ENCODE data around the gene GABRB1.
A peak's percentile ranks its signal among the peaks of the same experiment; 100 is the strongest.

The GABRB1 gene

DNA sequence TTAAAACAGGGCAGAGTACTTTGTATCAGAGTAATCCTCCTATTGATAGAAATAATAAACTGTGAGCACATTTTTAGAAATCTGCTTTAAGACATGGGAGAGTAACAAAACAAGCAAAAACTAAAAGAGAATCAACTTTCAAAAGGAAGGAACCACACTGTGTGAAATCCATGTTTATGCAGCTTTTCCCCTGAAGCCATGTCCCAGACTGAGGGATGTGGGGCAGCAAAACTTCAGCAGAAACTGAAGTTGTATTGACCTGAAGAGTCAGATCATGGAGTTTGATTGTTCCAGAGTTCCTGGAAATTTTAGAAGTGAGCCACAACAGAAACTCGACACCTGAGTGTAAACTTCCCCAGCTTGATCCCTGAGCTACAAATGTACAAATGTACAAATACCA lies 378.9 kb downstream of the GABRB1 start:
- DNase-seq = no peak

DNA sequence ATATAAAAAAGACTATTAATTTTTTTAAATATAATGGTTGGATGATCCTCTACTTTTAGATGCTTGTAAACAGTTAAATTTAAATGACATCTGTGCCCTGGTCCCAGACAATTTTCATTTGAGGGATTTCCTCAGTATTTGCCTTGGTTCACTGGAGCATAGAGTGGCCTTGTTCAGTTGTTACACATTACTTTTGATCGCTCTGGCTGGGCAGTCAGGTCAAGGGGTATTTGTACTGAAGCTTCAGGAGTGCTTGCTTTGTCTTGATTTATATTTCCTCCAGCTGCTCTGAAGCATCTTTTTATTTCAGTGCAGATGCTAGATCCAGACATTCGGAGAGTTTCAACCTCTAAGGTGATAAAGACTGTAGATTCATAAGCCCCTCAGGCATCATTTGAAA lies 382.2 kb downstream of the GABRB1 start:
- peak; percentile 53 for DNase-seq

DNA sequence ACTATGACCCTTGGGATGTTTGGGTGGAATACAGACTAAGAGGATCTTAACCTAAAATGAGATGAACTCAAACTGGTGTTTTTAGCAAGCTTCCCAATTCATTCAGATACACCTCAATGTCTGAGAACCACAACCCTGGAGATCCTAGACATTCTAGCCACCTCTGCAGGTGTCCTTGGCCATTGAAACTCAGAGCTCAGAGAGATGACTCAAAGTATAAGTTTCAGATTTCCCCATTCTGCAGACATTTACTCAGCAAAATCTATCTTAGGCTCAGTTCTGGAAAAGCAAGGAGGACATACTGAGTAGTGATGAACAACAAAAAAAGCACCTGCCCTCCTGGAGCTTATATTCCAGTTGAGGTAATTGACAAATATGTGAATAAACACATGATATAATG lies 384.4 kb downstream of the GABRB1 start:
- no peak for DNase-seq

DNA sequence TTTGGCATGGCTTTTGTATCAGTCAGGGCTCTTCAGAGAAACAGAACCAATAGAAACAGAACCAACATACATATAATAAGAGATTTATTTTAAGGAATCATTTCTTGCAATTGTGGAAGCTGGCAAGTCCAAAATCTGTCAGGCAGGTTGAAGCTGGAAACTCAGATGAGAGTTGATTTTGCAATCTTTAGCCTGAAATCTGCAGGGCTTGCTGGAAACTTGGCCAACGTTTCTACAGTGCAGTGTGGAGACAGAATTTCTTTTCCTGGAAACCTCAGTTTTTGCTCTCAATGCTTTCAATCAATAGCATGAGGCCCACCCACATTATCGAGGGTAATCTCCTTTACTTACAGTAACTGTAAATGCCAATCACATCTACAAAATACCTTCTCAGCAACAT lies 386.8 kb downstream of the GABRB1 start:
- no peak for DNase-seq

DNA sequence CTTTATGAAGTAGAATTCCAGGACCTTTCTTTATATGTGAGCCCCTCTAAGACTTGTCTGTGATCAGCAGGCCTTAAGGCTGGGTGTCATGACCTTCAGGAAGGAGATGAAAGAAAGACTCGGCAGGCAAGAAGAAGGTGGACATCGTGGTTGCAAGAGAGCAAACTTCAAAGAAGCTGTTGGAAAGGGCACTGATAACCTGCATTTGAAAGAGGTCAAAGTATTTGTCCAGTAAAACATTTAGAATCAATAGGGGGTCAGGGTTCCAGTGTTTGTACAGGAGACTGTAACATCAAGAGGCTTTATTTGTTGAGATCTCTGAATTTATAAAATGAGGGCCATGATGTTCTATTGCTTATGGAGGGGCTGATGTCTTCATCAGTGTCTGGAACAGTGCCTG lies 387.9 kb downstream of the GABRB1 start:
- DNase-seq = no peak

DNA sequence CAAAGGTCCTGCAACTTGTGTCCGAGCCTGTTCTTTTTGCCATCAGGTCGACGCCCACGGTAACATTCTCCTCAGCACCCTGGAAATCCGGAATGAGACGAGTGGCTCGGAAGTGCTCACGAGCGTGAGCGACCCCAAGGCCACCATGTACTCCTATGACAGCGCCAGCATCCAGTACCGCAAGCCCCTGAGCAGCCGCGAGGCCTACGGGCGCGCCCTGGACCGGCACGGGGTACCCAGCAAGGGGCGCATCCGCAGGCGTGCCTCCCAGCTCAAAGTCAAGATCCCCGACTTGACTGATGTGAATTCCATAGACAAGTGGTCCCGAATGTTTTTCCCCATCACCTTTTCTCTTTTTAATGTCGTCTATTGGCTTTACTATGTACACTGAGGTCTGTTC lies 394.3 kb downstream of the GABRB1 start:
- DNase-seq = no peak

DNA sequence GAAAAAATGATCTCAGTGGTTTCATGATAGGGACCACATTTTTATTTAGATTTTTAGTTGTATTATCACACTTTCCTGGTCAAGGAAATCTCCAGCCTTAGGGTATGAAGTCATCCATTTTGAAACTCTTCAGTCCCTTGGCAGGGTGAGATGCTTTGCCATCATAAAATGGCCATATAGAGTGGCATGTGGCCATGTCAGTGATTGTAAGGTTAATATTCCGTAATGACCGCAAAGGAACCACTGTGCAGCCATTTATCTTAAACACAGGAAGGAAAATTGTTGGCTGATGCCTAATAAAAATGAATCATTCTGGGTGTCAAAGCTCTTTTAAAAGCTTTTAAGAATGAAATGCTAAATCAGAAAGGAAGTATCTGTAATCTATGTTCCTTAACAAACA lies 396.6 kb downstream of the GABRB1 start:
- no peak for DNase-seq

DNA sequence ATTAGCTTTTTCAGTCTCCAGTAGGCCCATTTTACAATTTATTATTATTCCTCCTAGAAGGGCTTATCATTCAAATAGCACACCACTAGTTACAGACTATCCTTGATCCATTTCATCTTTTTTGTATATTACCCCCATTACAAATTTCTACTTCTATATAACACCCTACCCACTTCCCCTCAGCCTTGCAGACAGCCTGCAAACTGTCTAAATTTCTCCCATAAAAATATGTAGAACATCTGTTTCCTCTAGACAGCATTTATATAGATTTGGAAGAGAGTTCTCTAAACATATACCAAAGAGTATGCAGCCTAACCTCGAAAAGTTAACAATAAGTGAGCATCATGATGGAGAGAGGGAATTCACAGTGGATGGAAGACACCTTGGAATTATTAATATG lies 401.4 kb downstream of the GABRB1 start:
- no peak for DNase-seq

DNA sequence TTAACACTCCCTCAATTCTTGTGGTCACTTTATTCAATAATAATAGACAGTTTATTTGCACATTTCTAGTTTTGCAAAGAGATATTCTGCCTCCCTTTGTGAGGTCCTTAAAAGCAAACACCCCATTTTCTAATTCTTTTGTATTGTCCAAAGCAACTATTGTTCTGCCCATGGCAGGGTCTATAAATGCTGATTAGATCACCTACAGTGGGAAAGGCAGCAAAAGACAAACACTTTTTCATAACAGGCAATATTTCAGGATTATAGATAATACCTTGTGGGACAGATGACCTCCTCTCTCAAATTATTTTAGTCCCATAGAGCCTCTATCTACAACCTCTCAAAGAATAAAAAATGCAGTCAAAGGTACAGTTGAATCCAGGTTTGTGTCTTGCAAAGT lies 403.6 kb downstream of the GABRB1 start:
- no peak for DNase-seq

DNA sequence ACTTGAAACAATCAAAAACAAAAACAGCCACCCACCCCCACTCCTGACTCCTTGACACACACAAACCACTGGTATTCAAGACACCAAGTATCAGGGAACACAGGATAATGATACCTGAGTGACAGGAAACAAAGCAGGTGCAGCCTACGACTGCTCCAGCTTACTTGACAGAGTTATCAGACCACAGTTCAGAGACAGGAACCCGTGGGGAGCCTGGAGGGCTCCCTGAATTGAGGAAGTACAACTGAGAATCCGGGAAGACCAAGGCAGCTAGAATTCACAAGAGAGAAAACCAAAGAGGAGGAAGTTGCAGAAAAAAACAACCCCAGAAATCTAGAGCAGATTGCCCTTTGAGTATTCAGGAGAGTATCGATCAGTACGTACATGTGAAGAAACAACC lies 411.6 kb downstream of the GABRB1 start:
- no peak for DNase-seq

DNA sequence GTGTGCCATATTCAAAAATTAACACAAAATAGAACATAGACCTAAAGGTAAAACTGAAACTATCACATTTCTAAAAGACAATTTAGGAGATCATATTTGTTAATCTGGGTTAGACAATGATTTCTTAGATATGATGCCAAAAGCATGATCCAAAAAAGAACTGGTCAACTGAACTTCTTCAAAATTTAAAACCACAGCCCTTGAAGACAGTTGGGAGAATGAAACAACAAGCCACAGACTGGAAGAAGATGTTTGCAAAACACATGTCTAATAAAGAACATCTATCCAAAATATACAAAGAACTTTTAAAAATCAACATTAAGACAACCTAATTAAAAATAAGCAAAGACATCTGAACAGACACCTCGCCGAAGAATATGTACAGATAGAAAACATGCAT lies 412.7 kb downstream of the GABRB1 start:
- no peak for DNase-seq

DNA sequence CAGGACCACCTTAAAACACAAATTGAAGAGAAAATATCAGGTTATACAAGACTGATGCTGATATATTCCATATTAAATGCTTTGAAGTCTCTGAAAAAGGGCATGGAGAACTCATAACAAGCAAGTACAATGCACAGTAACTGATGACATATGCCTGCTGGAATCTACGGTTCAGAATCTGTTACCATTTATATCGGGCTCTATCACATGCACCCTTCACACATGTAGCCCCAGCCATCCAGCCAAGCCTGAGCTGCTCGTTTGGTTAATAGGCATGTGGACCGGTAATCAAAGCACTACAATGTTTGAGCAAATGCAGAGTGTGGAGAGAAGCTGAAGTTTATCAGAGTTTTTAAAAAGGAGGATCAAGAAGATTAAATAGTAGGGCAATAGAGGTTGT lies 420.3 kb downstream of the GABRB1 start:
- DNase-seq = no peak

DNA sequence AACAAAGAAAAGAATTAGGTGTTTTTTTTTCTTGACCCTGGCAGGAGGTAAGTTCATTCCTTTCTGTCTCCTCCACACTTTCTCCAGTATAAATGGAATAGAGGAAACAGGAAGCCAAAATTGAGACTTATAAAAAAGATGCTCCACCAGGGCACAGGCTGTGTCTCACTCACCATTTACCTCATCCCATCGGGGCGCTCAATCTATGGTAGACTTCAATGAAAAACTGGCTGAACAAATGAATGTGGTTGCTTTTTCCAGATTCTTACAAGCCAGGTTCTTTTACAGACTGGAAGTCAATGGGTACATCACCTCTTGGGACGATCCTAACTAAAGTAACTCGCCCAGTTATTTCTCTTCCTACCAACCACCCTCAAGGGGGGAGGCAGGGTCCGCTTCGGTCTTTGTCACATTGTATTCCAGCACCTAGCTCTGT lies 431.4 kb downstream of the GABRB1 start:
- DNase-seq = no peak

DNA sequence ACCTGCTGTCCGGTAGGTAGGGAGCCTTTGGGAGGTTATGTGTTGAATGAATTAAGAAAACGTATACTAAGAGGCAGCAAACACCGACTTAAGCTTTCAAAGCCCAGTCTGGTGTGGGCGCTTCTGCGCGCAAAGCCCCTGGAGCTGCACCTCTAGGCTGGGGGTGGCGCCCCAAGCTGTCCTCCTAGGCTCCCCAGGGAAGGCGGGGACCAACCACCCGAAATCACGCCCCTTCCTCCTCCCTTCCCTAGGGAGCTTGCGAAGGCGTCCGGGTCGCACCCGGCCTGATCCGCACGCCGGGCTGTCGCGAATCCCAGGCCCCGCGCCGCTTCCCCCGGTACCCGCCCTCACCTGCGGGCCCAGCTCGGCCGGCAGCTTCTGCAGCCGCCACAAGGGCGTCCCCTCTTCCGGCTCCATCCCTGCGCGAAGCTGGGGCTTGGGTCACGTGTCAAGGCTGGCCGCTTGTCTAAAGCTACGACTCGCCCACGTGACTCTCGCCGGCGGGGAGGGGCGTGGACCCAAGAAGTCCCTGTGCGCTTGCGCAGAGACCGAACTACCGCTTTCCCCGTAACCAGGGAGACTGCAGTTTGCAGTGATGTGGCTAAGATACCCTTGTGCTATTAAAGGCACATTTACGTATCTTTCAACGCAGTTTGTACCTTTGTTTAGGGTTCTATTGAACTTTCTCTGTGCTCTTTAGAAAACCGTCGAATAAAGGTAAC lies 432.0 kb downstream of the GABRB1 start, which contains the start of gene COMMD8:
Gene COMMD8, minus strand, starts transcription at position 468 of the 722 bp plus-strand sequence. Its CDS starts 51 bp downstream, at position 417.
- peak; percentile 93 for DNase-seq

DNA sequence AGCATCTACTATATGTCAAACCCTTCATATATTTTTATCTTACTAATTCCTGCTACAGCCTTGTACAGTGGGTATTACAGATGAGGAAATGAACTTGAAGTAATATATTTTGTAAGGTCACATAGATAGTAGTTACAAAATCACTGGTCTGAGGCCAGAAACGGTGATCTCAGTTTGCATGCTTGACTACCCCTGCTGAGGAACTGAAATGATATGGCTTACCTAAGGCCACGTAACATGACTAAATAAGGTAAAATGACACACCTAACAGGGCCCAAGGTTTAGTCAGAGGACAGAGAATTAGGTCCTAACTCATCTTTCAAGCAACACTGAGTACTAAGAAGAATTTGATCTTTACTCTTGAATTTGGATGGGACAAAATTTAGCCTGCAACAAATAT lies 433.6 kb downstream of the GABRB1 start:
- no peak for DNase-seq

DNA sequence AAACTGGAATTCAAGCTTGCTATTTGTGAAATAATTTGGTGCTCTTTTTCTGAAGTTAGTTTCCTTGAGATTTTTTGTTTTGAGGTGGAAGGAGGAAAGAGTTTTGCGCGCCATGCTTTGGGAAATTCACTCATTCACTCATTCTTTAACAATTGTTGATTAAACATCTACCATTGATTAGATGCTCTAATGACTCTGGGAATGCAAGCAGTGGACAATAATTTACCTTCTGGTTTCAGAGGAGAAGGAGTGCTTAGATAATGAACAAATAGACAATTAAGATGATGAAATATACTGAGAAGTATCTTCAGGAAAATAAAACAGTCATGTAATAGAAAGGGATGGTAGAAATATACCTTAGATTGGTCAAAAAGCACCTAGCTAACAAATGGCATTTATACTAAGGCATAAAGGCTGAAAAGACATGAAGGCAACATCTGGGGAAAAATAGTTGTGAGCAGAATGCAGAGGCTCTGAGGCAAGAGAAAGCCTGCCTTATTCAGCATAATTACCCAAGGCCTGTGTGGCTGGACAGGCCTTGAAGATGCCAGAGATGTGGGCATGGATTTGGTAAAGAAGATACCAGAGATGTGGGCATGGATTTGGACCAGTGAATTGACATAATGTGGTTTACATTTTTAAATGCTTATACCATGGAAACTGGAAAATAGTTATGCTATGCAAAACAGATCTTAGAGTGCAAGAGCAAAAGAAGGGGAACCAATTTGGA lies 434.9 kb downstream of the GABRB1 start:
- peak; percentile 68 for DNase-seq

DNA sequence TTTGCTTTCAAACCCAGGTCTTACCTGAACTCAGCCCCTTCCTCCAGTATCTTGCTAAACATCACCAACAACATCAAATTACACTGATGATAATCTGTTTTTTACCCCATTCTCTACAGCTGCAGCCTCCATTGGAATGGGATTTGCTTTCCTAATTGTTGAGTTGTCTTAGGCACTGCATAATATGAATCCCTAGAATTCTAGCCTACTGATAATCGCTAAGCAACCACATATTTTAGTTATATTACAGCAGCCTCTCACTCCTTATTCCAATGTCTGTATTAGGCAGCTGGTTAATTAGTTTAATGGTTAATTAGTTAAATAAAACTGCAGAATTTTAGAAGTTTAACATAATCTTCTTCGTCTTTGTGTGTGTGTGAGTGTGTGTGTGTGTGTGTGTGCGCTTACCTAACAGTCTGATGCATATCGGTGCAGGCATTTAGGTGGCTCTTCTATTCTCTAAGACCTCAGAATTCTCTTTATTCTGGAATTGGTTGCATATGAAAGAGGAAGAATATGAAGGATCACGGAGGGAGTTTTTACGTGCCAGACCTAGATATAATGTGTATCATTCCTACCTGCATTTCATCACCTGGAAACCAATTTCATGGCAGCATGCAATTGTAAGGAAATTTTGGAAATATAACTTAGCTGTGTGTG lies 437.5 kb downstream of the GABRB1 start:
- peak; percentile 34 for DNase-seq

DNA sequence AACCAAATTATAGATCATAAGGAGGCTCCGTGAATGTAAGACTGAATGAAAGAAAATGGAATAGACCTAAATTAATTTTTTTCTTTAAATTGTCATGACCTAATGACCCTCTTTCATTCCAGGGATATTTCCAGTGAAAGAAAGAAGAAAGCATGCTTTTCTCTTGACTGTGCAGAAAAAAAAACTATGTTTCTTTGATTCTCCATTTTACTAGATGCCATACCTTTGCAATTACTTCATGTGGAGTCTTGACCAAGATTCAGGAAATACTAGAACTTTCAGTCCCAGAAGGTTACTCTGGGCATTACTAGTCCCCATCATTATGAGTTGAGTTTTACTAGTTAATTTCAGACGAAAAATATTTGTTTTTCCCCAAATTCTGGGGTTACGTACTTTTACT lies 438.6 kb downstream of the GABRB1 start:
- peak; percentile 26 for DNase-seq

DNA sequence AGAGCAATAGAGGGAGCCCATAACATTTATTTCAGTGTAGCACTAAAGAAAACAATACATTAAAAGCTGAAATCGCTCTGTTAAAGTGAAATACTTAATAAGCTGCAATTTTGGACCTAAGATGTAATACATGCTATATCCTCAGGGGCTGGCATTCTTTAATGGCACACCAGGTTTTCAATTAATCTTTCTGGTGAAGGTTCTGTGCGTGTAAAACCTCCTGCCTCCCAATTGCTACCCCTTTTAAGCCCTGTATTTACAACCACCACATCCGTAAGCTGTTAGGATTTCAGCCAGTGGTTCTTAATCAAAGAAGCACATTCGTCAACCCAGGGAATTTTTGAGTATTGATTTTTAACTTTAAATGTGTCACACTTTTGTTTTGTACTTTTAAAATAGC lies 439.7 kb downstream of the GABRB1 start:
- no peak for DNase-seq

DNA sequence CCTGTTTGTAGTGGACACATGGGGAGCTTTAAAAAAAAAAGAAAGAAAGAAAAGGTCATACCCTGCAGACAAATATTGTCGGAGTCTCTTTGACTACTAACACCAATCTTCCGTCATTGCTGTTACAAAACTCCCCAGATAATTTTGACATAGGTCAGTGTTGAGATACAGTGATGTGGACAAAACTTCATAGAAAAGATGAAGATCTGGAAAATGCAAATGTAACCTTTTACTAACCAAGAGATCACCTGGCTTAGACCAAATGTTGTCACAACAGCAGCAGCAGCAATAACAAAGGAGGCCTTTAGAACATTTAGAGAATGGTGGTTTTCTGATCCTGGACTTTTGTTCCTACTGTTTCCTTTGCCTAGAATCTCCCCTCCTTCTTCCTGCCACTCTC lies 440.2 kb downstream of the GABRB1 start:
- DNase-seq = no peak

DNA sequence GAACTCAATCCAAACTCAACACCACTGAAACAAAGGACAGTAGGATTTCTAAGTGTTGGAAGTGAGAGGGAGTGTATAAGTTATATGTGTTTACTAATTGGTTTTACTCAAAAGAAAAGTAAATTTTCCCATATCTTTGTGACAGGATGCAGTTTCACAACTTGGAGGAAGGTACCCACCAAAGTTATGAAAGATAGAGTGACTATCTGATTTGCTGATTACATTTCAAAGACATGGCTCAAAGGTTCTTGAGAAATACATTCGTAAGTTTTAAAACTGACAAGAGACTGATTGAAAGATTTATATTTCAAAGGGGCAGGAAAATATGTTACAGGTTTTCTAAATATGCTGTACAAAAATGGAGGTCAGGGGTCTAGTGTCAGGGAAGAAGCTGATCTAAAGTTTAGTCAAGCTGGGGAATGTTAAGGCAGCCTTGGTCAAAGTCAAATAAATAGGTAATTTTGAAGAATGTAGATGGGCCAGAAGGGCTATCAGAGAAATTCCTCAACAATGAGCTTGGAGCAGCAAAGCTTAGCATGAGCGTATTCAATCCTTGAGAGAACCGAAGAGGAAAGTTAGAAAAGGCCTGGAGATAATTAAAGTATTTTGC lies 441.9 kb downstream of the GABRB1 start:
- no peak for DNase-seq

DNA sequence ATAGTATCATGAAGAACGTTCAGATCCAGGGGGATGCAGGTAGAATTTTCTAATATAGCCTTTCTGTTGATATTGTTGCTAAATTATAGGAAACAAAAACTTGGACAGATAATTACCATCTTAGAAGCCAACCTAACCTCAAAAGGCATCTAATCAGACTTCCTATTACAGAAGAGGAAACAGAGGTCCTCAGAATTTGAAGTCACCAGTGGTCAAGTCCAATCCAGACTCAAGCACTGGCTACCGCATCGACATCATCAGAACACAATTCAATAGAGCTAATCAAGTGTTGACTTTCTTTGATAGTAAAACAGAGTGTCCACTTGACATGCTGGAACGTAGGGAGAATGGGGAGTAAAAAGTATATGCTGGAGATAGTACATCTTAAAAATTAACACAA lies 443.4 kb downstream of the GABRB1 start:
- DNase-seq = no peak

DNA sequence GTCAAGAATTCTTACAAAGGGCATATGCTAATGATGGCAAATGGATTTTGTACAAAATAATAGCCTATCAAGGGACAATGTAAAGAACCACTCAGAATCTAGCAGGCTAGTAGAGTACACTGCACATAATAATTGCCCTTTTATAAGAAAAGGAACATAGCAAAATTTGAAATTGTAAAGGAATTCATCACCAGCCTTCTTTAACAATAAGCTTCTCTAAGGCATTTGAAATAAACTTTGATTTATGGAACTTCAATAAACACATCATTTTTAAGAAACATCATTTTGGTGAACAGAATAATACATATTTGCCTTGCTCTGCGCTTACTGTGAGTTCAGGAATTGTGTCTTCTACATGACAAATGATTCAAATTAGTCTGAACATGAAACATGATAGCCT lies 444.0 kb downstream of the GABRB1 start:
- no peak for DNase-seq

Data from kidney glomerular epithelial cell (primary cell).